B cell (primary cell): ENCODE measurements around the gene PHF21A. TPM values are rescaled to one million over a fixed set of nuclear protein-coding genes. Genes with fewer than 3 reads are reported as not detected.

ENCODE experiments used
- ATAC-seq: fragments of 200-7000 bp; cut with Tn5 transposase; one replicate; pipeline ENCODE4 v1.10.0; 2021; ENCODE audit warnings: low read depth, mild to moderate bottlenecking, moderate number of reproducible peaks, moderate library complexity
- CTCF ChIA-PET: fragments of 350-600 bp; sonication (Branson Sonifier 250); formaldehyde crosslinking; loops from one replicate; lab custom pipeline; 2021; ENCODE audit warnings: antibody characterized with exemption, inconsistent platforms; lab: Charles Lee
- POLR2A ChIA-PET: fragments of 350-600 bp; sonication (Branson Sonifier 250); formaldehyde crosslinking; loops from one replicate; lab custom pipeline; 2021; ENCODE audit warnings: antibody characterized with exemption; lab: Charles Lee
- DNase-seq: peaks from one replicate; pipeline ENCODE4 v3.0.0; 2013
- H2AFZ ChIP-seq: 2 replicates; pipeline ENCODE4 v1.6.1; 2012; ENCODE audit warnings: mild to moderate bottlenecking, low read depth, low read length; ENCODE audit not compliant: insufficient read depth, poor library complexity, severe bottlenecking
- H3K27ac ChIP-seq, 2 donors: 1 replicate in 1 of 2; 2 replicates in 1 of 2; pipeline ENCODE4 v1.5.1; 2012 to 2013; ENCODE audit warnings: low read length in 2 of 2, mild to moderate bottlenecking in 2 of 2, moderate library complexity in 1 of 2
- H3K27me3 ChIP-seq, 4 experiments: fragments of 200-600 bp in 1 of 4; sonication (generic) in 1 of 4; replicated peaks in 1 of 4; 1 replicate in 2 of 4; 2 replicates in 2 of 4; pipeline versions ENCODE4 v1.6.1 to v1.7.0; 2013 to 2016; ENCODE audit warnings: low read length in 3 of 4, mild to moderate bottlenecking in 2 of 4, mixed read lengths in 1 of 4, moderate library complexity in 1 of 4; ENCODE audit not compliant: insufficient read depth in 4 of 4, control insufficient read depth in 3 of 4; ENCODE audit errors: control extremely low read depth in 1 of 4
- H3K36me3 ChIP-seq, 2 experiments: replicated peaks in 1 of 2; 1 replicate in 1 of 2; 2 replicates in 1 of 2; pipeline versions ENCODE4 v1.6.1 to v1.7.1; 2013; ENCODE audit warnings: low read length in 1 of 2; ENCODE audit not compliant: insufficient read depth in 2 of 2, control insufficient read depth in 1 of 2; ENCODE audit errors: control extremely low read depth in 1 of 2, extremely low read depth in 1 of 2
- H3K4me1 ChIP-seq, 2 donors: fragments of 200-600 bp in 1 of 2; sonication (generic) in 1 of 2; 1 replicate in 1 of 2; 2 replicates in 1 of 2; pipeline versions ENCODE4 v1.5.1 to v1.6.1; 2013 to 2017; ENCODE audit warnings: low read length in 2 of 2; ENCODE audit not compliant: control insufficient read depth in 2 of 2, insufficient read depth in 2 of 2
- H3K4me2 ChIP-seq: replicated peaks from 2 replicates; pipeline ENCODE3; 2012; ENCODE audit warnings: mild to moderate bottlenecking, low read depth, low read length; ENCODE audit not compliant: poor library complexity, severe bottlenecking
- H3K4me3 ChIP-seq, 5 experiments: fragments of 200-600 bp in 1 of 5; sonication (generic) in 1 of 5; 1 replicate in 3 of 5; 2 replicates in 2 of 5; pipeline versions ENCODE4 v1.5.1 to v1.7.0; 2011 to 2016; ENCODE audit warnings: low read length in 4 of 5, mild to moderate bottlenecking in 4 of 5, low read depth in 2 of 5, control low read depth in 1 of 5, moderate library complexity in 1 of 5; ENCODE audit not compliant: insufficient read depth in 1 of 5; ENCODE audit errors: control extremely low read depth in 1 of 5, extremely low read depth in 1 of 5
- H3K79me2 ChIP-seq: fragments of 200-600 bp; sonication (generic); one replicate; pipeline ENCODE4 v1.6.0; 2016; ENCODE audit warnings: low read length; ENCODE audit not compliant: control insufficient read depth, insufficient read depth
- H3K9ac ChIP-seq: fragments of 200-600 bp; sonication (generic); 2 replicates; pipeline ENCODE4 v1.6.1; 2017; ENCODE audit warnings: mild to moderate bottlenecking, low read length, moderate library complexity
- H3K9me3 ChIP-seq, 3 donors: one replicate each; pipeline versions ENCODE4 v1.6.1 to v1.7.1; 2013; ENCODE audit warnings: low read length in 2 of 3; ENCODE audit not compliant: control insufficient read depth in 2 of 3, insufficient read depth in 1 of 3; ENCODE audit errors: control extremely low read depth in 1 of 3
- H4K20me1 ChIP-seq: 2 replicates; pipeline ENCODE4 v1.6.0; 2012; ENCODE audit warnings: mild to moderate bottlenecking, low read length; ENCODE audit not compliant: insufficient read depth, control insufficient read depth, poor library complexity, severe bottlenecking
- H3K27ac Mint-ChIP-seq: one replicate; pipeline ENCODE4 v1.8.0; 2021; ENCODE audit warnings: mixed read lengths
- H3K27me3 Mint-ChIP-seq: one replicate; pipeline ENCODE4 v1.8.0; 2021; ENCODE audit warnings: mixed read lengths
- H3K4me1 Mint-ChIP-seq: one replicate; pipeline ENCODE4 v1.8.0; 2021; ENCODE audit warnings: mixed read lengths
- H3K4me3 Mint-ChIP-seq: one replicate; pipeline ENCODE4 v1.8.0; 2021; ENCODE audit warnings: mixed read lengths
- H3K9me3 Mint-ChIP-seq: one replicate; pipeline ENCODE4 v1.8.0; 2022; ENCODE audit warnings: mixed read lengths; ENCODE audit not compliant: insufficient read depth
- CTCF ChIP-seq: fragments of 200-600 bp; IDR thresholded peaks from one replicate; pipeline ENCODE4 v1.8.0; 2022; ENCODE audit warnings: antibody characterized with exemption, mild to moderate bottlenecking
- EZH2 ChIP-seq: IDR thresholded peaks from 2 replicates; pipeline ENCODE4 v1.6.1; 2012; ENCODE audit warnings: borderline replicate concordance, low read depth, mild to moderate bottlenecking, moderate library complexity, low read length; ENCODE audit not compliant: insufficient read depth, poor library complexity, severe bottlenecking
- WGBS: methylation state at CpG from one replicate; pipeline ENCODE4 v1.1.5; 2013; ENCODE audit warnings: missing lambda C conversion rate; ENCODE audit not compliant: insufficient coverage; 5-methylcytosine and 5-hydroxymethylcytosine counted together
- intact Hi-C: fragments of 100-400 bp; cut with micrococcal nuclease; formaldehyde crosslinking; loops from one replicate; pipeline ENCODE4 v1.10.0; 2022
- polyA plus RNA-seq: library from polyadenylated mRNA; depleted of rRNA; stranded (reverse); fragments of >200 nt; gene quantifications from 2 replicates; pipeline ENCODE4 v1.2.3, GENCODE V29; 2012
- total RNA-seq, 2 donors: library from RNA; stranded (reverse); fragments of 120-200 nt in 1 of 2; gene quantifications; 1 replicate in 1 of 2; 2 replicates in 1 of 2; pipeline versions ENCODE4 v1.2.3 to v1.2.4, GENCODE V29; 2013 to 2022

PHF21A gene
- total and polyA plus RNA-seq, 2 donors (not counting 1 experiment from before 2014, with no cell fraction given): 41.9 to 103 TPM

- Histone ChIP-seq H3K79me2 (peaks cover 81% of the 10 kb centered on the region), H3K36me3 (peaks cover 0 to 13% of the 10 kb centered on the region in 2 experiments), H3K9ac (peak overlapping the region; percentile 82), H3K27ac (peak overlapping the region; percentile 26 to 92), H3K9me3 (no peaks in the 10 kb centered on the region), H3K4me2 (peak overlapping the region; percentile 91), H3K4me3 (peak overlapping the region in 4 of 5 experiments; percentile 63 to 95 (median 84)), H2AFZ (no peak overlapping the region), H4K20me1 (peaks cover 23% of the 10 kb centered on the region), H3K4me1 (peaks cover 74 to 86% of the 10 kb centered on the region in 2 donors), H3K27me3 (no peaks in the 10 kb centered on the region)
- no peaks in the 10 kb centered on the region for H3K9me3 Mint-ChIP-seq
- no peak for TF ChIP-seq CTCF
- TF ChIP-seq EZH2: no peak
- H3K27me3 Mint-ChIP-seq: no peaks in the 10 kb centered on the region
- peak overlapping the region; percentile 92 for H3K27ac Mint-ChIP-seq
- ATAC-seq: no peak
- POLR2A ChIA-PET: interaction anchor here (10.9 kb wide), 1 partner anchor 13 kb away, joined by 162 read pairs; the partner anchor contains the start of genes LARGE2 and PEX16
- CTCF ChIA-PET: interaction anchor here (5.5 to 11.4 kb wide), 2 partner anchors 13 to 32 kb away, joined by 50 to 98 read pairs; partner anchors contain the start of genes LARGE2 and PEX16
- WGBS: 88% methylated on average over 18 of the region's 21 CpGs
- peak; percentile 30 for DNase-seq
- H3K4me1 Mint-ChIP-seq: peaks cover 92% of the 10 kb centered on the region
- intact Hi-C loops: loop anchor here (2.0 to 10.0 kb wide), 4 partner anchors 73 to 1621 kb away; partner anchors contain the start of genes CELF1, PHF21A and SLC35C1
- H3K4me3 Mint-ChIP-seq: peak overlapping the region; percentile 95
Observed at GRCh38 chr11:45933846-45934579, 187.2 kb downstream of the PHF21A start.
